Measurements from ENCODE around the gene ATP6V1G1. TPM values are rescaled to one million over a fixed set of nuclear protein-coding genes. Genes with fewer than 3 reads are reported as not detected.
A peak's percentile ranks its signal among the peaks of the same experiment; 100 is the strongest.

Gene ATP6V1G1
- total RNA-seq, 4 donors from 2014 or later = 91.2 to 137 (median 120) TPM

GRCh38 chr9:114607671-114608524 lies 20.3 kb downstream of the ATP6V1G1 start:
- peaks cover 3 to 25% (median 8%) of the 10 kb centered on the region in 3 donors for H3K4me1 ChIP-seq
- no peak overlapping the region for H3K27ac ChIP-seq
- H3K4me3 ChIP-seq = no peak overlapping the region
- H3K9me3 ChIP-seq = no peaks in the 10 kb centered on the region
- no peak for ATAC-seq
- no peaks in the 10 kb centered on the region for H3K27me3 ChIP-seq
- H3K36me3 ChIP-seq = no peaks in the 10 kb centered on the region
- TF ChIP-seq CTCF (IDR thresholded peaks at IDR 0.05) (no peak), POLR2AphosphoS5 (IDR thresholded peaks at IDR 0.05) (no peak), POLR2A (IDR thresholded peaks at IDR 0.05) (no peak), EP300 (IDR thresholded peaks at IDR 0.05) (no peak)
- WGBS, 2 donors (ENCODE audit: low coverage in 1 of 2) = 84 to 85% methylated on average over 5 to 6 of the region's 6 CpGs

GRCh38 chr9:114608525-114608796 lies 20.9 kb downstream of the ATP6V1G1 start:
- H3K9me3 ChIP-seq = no peaks in the 10 kb centered on the region
- peaks cover 3 to 30% (median 14%) of the 10 kb centered on the region in 3 donors for H3K4me1 ChIP-seq
- no peak for TF ChIP-seq CTCF (IDR thresholded peaks at IDR 0.05)
- TF ChIP-seq POLR2A (IDR thresholded peaks at IDR 0.05) = no peak
- no peak for TF ChIP-seq EP300 (IDR thresholded peaks at IDR 0.05)
- no peak overlapping the region for H3K27ac ChIP-seq
- 87% methylated on average over 2 of the region's 2 CpGs; no CpG with 5 or more reads in 1 of the 2 donors for WGBS, 2 donors (ENCODE audit: low coverage in 1 of 2)
- no peaks in the 10 kb centered on the region for H3K36me3 ChIP-seq
- no peak for ATAC-seq
- H3K27me3 ChIP-seq = no peaks in the 10 kb centered on the region
- no peak overlapping the region for H3K4me3 ChIP-seq

- Histone ChIP-seq H3K27ac (peak overlapping the region; percentile 72 to 98 (median 95)), H3K4me3 (peak overlapping the region; percentile 43 to 76), H3K9me3 (no peaks in the 10 kb centered on the region), H3K27me3 (no peaks in the 10 kb centered on the region), H3K4me1 (peaks cover 3 to 40% (median 14%) of the 10 kb centered on the region in 3 donors), H3K36me3 (no peaks in the 10 kb centered on the region)
- 0 to 17% methylated on average over 1 to 8 of the region's 58 CpGs for WGBS, 2 donors (ENCODE audit: low coverage in 1 of 2)
- TF ChIP-seq POLR2A (IDR thresholded peaks at IDR 0.05) (peak; percentile 2 to 7), EP300 (IDR thresholded peaks at IDR 0.05) (no peak)
- peak; percentile 88 for ATAC-seq
Measured at GRCh38 chr9:114611516-114612271, 24.1 kb downstream of the ATP6V1G1 start.

- peaks cover 0 to 1% of the 10 kb centered on the region in 2 donors for H3K36me3 ChIP-seq
- H3K9me3 ChIP-seq = no peaks in the 10 kb centered on the region
- H3K27ac ChIP-seq = peak overlapping the region; percentile 72 to 98 (median 95)
- H3K4me1 ChIP-seq = peaks cover 3 to 42% (median 14%) of the 10 kb centered on the region in 3 donors
- 60 to 70% methylated on average over 2 to 3 of the region's 4 CpGs for WGBS, 2 donors (ENCODE audit: low coverage in 1 of 2)
- H3K27me3 ChIP-seq = no peaks in the 10 kb centered on the region
- ATAC-seq = no peak
- TF ChIP-seq POLR2AphosphoS5 (IDR thresholded peaks at IDR 0.05) = no peak
- no peak for TF ChIP-seq EP300 (IDR thresholded peaks at IDR 0.05)
- TF ChIP-seq CTCF (IDR thresholded peaks at IDR 0.05) = no peak
- TF ChIP-seq POLR2A (IDR thresholded peaks at IDR 0.05) = no peak
- peak overlapping the region; percentile 43 to 76 for H3K4me3 ChIP-seq
Measured at GRCh38 chr9:114612272-114612923, 24.8 kb downstream of the ATP6V1G1 start.

GRCh38 chr9:114613087-114613486 lies 25.5 kb downstream of the ATP6V1G1 start:
- H3K27me3 ChIP-seq = no peaks in the 10 kb centered on the region
- H3K4me3 ChIP-seq = no peak overlapping the region
- H3K27ac ChIP-seq = peak overlapping the region in 3 of 4 donors; percentile 93 to 98 (median 97)
- H3K9me3 ChIP-seq = no peaks in the 10 kb centered on the region
- TF ChIP-seq POLR2A (IDR thresholded peaks at IDR 0.05) = no peak
- no peak for TF ChIP-seq POLR2AphosphoS5 (IDR thresholded peaks at IDR 0.05)
- no peak for TF ChIP-seq CTCF (IDR thresholded peaks at IDR 0.05)
- TF ChIP-seq EP300 (IDR thresholded peaks at IDR 0.05) = no peak
- WGBS, 2 donors (ENCODE audit: low coverage in 1 of 2) = 69 to 100% methylated on average over 1 to 3 of the region's 7 CpGs
- H3K4me1 ChIP-seq = peaks cover 3 to 42% (median 14%) of the 10 kb centered on the region in 3 donors
- peaks cover 0 to 8% of the 10 kb centered on the region in 2 donors for H3K36me3 ChIP-seq
- ATAC-seq = no peak

All from gastroesophageal sphincter (tissue), 4 donors.